ENCODE results near the gene MRPL20.
"Not testable (repeated sequence)": the region's sequence is repeated elsewhere in the genome, so short reads cannot be mapped to it uniquely, and the experiment has no call there.

Gene MRPL20

GRCh38 chr1:1406101-1406820 is 832 bp downstream of the MRPL20 start:
- DNase-seq (ENCODE audit: low spot score) = no peak

- no peak for DNase-seq (ENCODE audit: low spot score)
Observed at GRCh38 chr1:1403653-1404052, 3.4 kb downstream of the MRPL20 start.

- DNase-seq (ENCODE audit: low spot score) = not testable (repeated sequence)
Observed at GRCh38 chr1:1402901-1403392, 4.1 kb downstream of the MRPL20 start.

- DNase-seq (ENCODE audit: low spot score) = peak; percentile 66
Observed at GRCh38 chr1:1402072-1402900, 4.8 kb downstream of the MRPL20 start.

GRCh38 chr1:1401457-1402010 is 5.6 kb downstream of the MRPL20 start:
- no peak for DNase-seq (ENCODE audit: low spot score)

- no peak for DNase-seq (ENCODE audit: low spot score)
Observed at GRCh38 chr1:1400576-1401456, 6.3 kb downstream of the MRPL20 start.

GRCh38 chr1:1399872-1400575 is 7.1 kb downstream of the MRPL20 start:
- DNase-seq (ENCODE audit: low spot score) = no peak

- peak; percentile 99 for DNase-seq (ENCODE audit: low spot score)
Observed at GRCh38 chr1:1399187-1399871, 7.8 kb downstream of the MRPL20 start, which contains the start of gene CCNL2. TSS of gene CCNL2 (minus strand) at chr1:1399335. CDS start at chr1:1399306, 29 bp downstream.

GRCh38 chr1:1398677-1399186 is 8.4 kb downstream of the MRPL20 start:
- no peak for DNase-seq (ENCODE audit: low spot score)

- no peak for DNase-seq (ENCODE audit: low spot score)
Observed at GRCh38 chr1:1397839-1398523, 9.1 kb downstream of the MRPL20 start.

- no peak for DNase-seq (ENCODE audit: low spot score)
Observed at GRCh38 chr1:1395166-1395565, 11.9 kb downstream of the MRPL20 start.

GRCh38 chr1:1394116-1394515 is 13.0 kb downstream of the MRPL20 start:
- no peak for DNase-seq (ENCODE audit: low spot score)

- DNase-seq (ENCODE audit: low spot score) = no peak
Observed at GRCh38 chr1:1393428-1393827, 13.7 kb downstream of the MRPL20 start.

GRCh38 chr1:1393014-1393413 is 14.1 kb downstream of the MRPL20 start:
- DNase-seq (ENCODE audit: low spot score) = no peak

- DNase-seq (ENCODE audit: low spot score) = no peak
Observed at GRCh38 chr1:1391225-1391624, 15.9 kb downstream of the MRPL20 start.

GRCh38 chr1:1390675-1391074 is 16.4 kb downstream of the MRPL20 start:
- DNase-seq (ENCODE audit: low spot score) = no peak

- no peak for DNase-seq (ENCODE audit: low spot score)
Observed at GRCh38 chr1:1388078-1388472, 19.0 kb downstream of the MRPL20 start.

- DNase-seq (ENCODE audit: low spot score) = no peak
Observed at GRCh38 chr1:1387098-1388077, 19.7 kb downstream of the MRPL20 start.
